MG63 (cell line): ENCODE measurements around the gene ELMO3. TPM values are rescaled to one million over a fixed set of nuclear protein-coding genes. Genes with fewer than 3 reads are reported as not detected.

ENCODE experiments used
- DNase-seq: peaks from one replicate; pipeline ENCODE4 v3.0.0-alpha.2; 2020
- H3K27me3 ChIP-seq: fragments of 250-450 bp; sonication (Bioruptor Pico); 2 replicates; pipeline ENCODE4 v1.5.1; 2020; ENCODE audit warnings: mild to moderate bottlenecking, moderate library complexity
- H3K36me3 ChIP-seq: fragments of 250-450 bp; sonication (Bioruptor Pico); 2 replicates; pipeline ENCODE4 v1.5.1; 2020; ENCODE audit warnings: mild to moderate bottlenecking, moderate library complexity
- H3K4me3 ChIP-seq: fragments of 250-450 bp; sonication (Bioruptor Pico); 2 replicates; pipeline ENCODE4 v1.5.1; 2020; ENCODE audit warnings: mild to moderate bottlenecking, moderate library complexity
- H3K9me3 ChIP-seq: fragments of 250-450 bp; sonication (Bioruptor Pico); 2 replicates; pipeline ENCODE4 v1.5.1; 2020; ENCODE audit warnings: mild to moderate bottlenecking, moderate library complexity
- total RNA-seq: library from RNA; depleted of rRNA; stranded (reverse); fragments of >200 nt; shearing (Covaris generic); gene quantifications from 2 replicates; pipeline ENCODE4 v1.2.3, GENCODE V29; 2014; ENCODE audit warnings: low replicate concordance

Gene ELMO3
- total RNA-seq, 1 experiment from 2014 or later = 1.9 TPM

GRCh38 chr16:67161595-67162058 lies 37.3 kb upstream of the ELMO3 start:
- Histone ChIP-seq H3K27me3 (no peaks in the 10 kb centered on the region), H3K36me3 (no peaks in the 10 kb centered on the region), H3K4me3 (no peak overlapping the region), H3K9me3 (no peaks in the 10 kb centered on the region)
- no peak for DNase-seq

- Histone ChIP-seq H3K9me3 (no peaks in the 10 kb centered on the region), H3K27me3 (no peaks in the 10 kb centered on the region), H3K4me3 (no peak overlapping the region), H3K36me3 (no peaks in the 10 kb centered on the region)
- DNase-seq = no peak
Measured at GRCh38 chr16:67162506-67163163, 36.3 kb upstream of the ELMO3 start.

DNA sequence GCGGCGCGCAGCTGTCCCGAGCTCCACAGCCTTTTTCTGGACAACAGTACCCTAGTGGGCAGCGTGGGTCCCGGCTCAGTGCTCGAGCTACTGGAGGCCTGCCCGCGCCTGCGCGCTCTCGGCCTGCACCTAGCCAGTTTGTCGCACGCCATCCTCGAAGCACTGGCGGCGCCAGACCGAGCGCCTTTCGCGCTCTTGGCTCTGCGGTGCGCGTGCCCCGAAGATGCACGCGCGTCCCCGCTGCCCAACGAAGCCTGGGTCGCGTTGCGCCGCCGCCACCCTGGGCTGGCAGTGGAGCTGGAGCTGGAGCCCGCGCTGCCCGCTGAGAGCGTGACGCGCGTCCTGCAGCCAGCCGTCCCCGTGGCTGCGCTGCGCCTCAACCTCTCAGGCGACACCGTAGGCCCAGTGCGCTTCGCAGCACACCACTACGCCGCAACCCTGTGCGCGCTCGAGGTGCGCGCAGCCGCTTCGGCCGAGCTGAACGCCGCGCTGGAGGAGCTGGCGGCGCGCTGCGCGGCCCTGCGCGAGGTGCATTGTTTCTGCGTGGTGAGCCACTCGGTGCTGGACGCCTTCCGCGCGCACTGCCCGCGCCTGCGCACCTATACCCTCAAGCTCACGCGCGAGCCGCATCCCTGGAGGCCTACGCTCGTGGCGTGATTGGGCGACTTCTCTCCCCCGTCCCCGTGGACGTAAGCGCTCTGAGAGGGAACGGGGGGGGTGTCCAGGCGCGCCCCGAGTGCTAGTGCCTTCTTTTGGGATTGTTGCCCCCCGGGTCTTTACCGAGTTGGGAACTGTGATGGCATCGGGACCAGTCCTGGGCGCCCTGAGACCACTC lies 35.5 kb upstream of the ELMO3 start:
- no peak for DNase-seq
- Histone ChIP-seq H3K9me3 (no peaks in the 10 kb centered on the region), H3K36me3 (no peaks in the 10 kb centered on the region), H3K4me3 (no peak overlapping the region), H3K27me3 (no peaks in the 10 kb centered on the region)

GRCh38 chr16:67163999-67164558 lies 34.9 kb upstream of the ELMO3 start:
- no peaks in the 10 kb centered on the region for H3K27me3 ChIP-seq
- H3K9me3 ChIP-seq = no peaks in the 10 kb centered on the region
- H3K36me3 ChIP-seq = no peaks in the 10 kb centered on the region
- no peak for DNase-seq
- no peak overlapping the region for H3K4me3 ChIP-seq

- H3K9me3 ChIP-seq = no peaks in the 10 kb centered on the region
- H3K4me3 ChIP-seq = no peak within 1 kb of the TSS
- DNase-seq = no peak
- H3K36me3 ChIP-seq = no peaks in the 10 kb centered on the region
- no peaks in the 10 kb centered on the region for H3K27me3 ChIP-seq
Measured at GRCh38 chr16:67164599-67165061, 34.3 kb upstream of the ELMO3 start, which contains the start of gene HSF4. TSS of gene HSF4 (plus strand) at chr16:67164745. CDS start at chr16:67164812, 67 bp downstream.

DNA sequence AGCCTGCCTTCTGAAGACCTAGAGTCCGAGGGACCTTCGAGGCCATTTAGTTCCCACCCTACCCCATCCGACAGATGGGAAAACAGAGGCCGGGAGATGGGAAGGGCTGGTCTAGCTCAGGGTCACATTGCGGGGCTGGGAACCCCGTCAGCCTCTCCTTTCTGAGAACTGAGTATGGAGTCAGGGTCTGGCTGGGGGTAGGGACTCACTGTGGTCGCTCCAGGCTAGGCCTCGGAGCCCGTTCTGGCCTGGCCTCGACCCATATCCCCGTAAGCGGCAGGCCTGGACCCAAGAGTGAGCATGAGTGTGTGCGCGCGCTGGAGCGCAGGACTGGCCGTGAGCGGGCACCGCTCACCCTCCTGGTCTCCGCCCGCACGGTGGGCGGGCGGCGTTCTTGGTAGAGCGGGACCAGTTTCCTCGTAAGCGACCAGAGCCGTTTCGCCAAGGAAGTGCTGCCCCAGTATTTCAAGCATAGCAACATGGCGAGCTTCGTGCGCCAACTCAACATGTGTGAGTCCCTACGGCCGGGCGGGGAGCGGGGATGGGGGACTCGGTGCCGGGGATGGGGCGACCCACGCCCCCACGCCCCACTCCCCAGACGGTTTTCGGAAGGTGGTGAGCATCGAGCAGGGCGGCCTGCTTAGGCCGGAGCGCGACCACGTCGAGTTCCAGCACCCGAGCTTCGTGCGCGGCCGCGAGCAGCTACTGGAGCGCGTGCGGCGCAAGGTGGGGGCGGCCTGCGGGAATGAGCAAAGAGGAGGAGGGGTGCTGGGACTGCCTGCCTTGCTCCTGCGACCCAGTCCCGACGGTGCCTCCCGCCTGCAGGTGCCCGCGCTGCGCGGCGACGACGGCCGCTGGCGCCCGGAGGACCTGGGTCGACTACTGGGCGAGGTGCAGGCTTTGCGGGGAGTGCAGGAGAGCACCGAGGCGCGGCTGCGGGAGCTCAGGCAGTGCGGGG lies 33.5 kb upstream of the ELMO3 start:
- Histone ChIP-seq H3K36me3 (no peaks in the 10 kb centered on the region), H3K4me3 (no peak overlapping the region), H3K27me3 (no peaks in the 10 kb centered on the region), H3K9me3 (no peaks in the 10 kb centered on the region)
- no peak for DNase-seq

DNA sequence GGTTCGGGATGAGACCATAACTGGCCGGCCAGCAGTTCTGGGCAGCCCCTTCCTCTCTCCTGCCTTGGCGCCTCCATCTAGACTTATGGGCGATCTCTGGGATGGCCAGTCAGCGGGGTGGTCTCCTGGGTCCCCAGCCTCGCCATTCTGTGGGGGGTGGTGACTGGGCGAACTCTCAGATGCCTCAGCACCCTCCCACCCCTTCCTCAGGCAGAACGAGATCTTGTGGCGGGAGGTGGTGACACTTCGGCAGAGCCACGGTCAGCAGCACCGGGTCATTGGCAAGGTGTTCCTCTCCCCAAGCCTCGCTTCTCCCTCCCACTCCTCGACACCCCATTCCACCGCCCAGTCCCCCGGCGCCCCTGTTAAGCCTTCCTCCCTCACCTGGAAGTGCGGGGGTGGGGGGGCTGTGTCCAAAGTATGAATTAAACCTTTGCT lies 32.8 kb upstream of the ELMO3 start:
- H3K36me3 ChIP-seq = no peaks in the 10 kb centered on the region
- no peaks in the 10 kb centered on the region for H3K9me3 ChIP-seq
- H3K4me3 ChIP-seq = no peak overlapping the region
- no peak for DNase-seq
- no peaks in the 10 kb centered on the region for H3K27me3 ChIP-seq

DNA sequence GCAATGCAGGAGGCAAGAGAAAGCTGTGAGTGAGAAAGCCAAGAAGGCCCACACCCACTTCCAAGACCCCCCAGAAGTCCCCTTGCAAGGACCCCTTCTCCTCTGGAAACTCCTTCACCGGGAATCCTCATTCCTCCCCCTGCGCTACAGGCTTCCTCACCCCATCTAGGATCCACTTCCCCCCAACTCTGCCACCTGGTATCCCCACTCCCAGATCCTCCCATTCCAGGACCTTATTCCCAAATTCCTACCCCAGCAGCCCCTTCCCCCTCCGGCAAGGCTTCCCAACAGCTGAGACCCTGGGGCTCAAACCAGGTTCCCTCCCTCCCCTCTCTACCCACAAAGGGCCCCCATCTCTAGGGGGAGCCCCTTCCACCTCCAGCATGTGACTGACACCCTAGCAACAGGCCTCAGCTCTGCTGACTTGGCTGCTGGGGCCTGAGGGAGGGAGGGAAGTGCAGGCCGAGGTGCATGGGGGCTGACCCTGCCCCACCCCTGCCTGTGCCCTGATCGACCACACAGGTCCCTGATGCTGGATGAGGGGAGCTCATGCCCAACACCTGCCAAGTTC lies 32.2 kb upstream of the ELMO3 start:
- Histone ChIP-seq H3K4me3 (no peak overlapping the region), H3K9me3 (no peaks in the 10 kb centered on the region), H3K36me3 (no peaks in the 10 kb centered on the region), H3K27me3 (no peaks in the 10 kb centered on the region)
- no peak for DNase-seq

- H3K36me3 ChIP-seq = no peaks in the 10 kb centered on the region
- no peaks in the 10 kb centered on the region for H3K27me3 ChIP-seq
Measured at GRCh38 chr16:67167588-67167987, 31.3 kb upstream of the ELMO3 start.

GRCh38 chr16:67169011-67169451 lies 29.9 kb upstream of the ELMO3 start:
- Histone ChIP-seq H3K27me3 (no peaks in the 10 kb centered on the region), H3K36me3 (no peaks in the 10 kb centered on the region), H3K4me3 (no peak overlapping the region), H3K9me3 (no peaks in the 10 kb centered on the region)
- DNase-seq = no peak

More at GRCh38 chr16:67167588-67167987, 31.3 kb upstream of the ELMO3 start:
- Histone ChIP-seq H3K4me3 (no peak overlapping the region), H3K9me3 (no peaks in the 10 kb centered on the region)
- no peak for DNase-seq

DNA sequence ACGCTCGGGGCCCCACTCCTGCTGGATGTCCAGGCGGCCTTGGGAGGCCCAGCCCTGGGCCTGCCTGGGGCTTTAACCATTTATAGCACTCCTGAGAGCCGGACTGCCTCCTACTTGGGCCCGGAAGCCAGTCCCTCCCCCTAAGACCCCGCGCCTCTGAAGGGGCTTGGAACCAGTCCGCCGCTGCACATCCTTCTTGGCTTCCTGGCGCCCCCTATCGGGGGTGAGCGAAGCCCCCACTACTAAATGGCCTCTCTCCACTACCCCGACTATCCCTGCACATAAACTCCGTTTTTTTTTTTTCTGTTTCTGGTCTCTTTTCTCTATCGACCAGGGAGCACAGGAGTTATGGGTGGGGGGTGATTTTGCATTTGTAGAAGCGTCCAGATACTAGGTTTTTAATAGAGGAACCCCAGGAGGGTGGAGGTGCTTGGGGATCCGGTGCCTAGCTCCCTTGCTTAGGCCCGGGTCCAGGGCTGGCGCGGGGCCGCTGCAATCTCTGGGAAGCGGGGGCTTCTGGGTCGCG lies 29.2 kb upstream of the ELMO3 start:
- Histone ChIP-seq H3K36me3 (no peaks in the 10 kb centered on the region), H3K9me3 (no peaks in the 10 kb centered on the region), H3K4me3 (peak overlapping the region; percentile 44), H3K27me3 (no peaks in the 10 kb centered on the region)
- DNase-seq = no peak

DNA sequence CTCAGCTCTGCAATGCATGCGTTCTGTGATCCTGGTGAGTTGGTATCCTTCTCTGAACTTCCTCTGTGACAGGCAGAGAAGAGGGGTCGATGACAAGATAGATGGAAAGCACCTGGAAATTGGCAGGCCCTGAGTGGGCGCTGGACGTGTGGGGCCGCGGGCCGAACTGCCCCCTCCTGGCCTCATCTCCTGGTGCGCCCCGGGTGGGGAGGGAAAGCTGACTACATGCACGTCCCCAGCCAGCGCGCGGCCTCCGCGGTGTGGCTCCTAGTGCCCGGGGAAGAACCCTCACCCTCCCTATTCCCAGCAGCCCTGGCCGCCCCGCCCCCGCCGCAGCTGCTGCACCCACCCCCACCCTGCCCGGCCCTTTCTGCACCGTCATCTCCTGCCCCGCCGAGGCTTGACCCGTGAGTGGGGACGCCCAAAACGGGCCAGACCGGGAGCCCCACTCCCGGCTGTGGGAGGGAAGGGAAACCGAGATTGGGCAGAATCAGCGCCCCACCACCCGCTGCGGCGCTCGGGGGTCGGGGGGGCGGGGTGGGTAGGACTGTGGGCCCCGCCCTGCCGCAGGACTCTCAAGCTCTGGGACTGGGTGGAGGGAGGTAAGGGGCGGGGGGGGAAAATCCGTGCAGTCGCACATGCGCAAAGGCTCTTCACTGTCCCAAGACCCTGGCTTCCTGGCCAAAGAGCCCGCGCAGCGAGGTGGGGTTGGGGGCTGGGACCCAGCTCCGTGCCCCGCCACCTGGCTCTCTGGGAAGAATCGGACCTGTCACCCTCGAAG lies 28.6 kb upstream of the ELMO3 start, which contains the start of gene NOL3:
NOL3 (plus strand) TSS at position 371 of the 781 bp plus-strand sequence.
- peak; percentile 79 for DNase-seq
- H3K36me3 ChIP-seq = no peaks in the 10 kb centered on the region
- peak within 1 kb of the TSS; percentile 44 for H3K4me3 ChIP-seq
- no peaks in the 10 kb centered on the region for H3K9me3 ChIP-seq
- no peaks in the 10 kb centered on the region for H3K27me3 ChIP-seq

DNA sequence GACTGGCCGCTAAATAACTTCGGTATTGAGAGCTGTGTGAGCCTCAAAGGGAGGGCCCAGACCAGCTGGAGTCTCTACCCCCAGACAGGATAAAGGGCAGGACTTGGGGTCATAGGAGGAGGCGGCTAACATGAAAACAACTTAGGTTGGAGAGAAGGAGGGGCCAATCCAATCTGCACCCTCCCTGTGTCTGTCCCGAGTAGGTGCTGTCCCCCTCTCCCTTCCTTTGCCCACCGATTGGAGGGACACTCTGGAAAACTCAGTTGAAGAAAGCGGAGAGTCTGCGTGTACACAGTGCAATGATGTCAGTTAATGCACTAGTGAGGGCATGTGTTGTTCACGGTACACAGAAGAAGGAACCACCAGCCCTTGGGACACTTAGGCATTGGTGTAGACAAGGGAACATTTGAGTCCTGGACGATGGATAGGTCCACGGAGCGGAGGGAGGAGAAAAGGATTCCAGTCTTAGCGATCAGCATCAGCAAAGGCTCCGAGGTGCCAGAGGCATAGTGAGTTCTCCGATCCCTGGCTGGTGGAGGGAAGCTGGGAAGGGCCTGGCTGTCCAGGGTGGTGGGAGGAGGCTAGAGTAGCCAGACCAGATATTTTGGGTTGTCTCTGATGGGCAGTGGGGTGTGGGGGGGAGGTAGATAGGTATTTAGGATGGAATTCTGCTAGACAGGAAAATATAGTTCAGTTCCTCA lies 27.8 kb upstream of the ELMO3 start:
- Histone ChIP-seq H3K4me3 (peak overlapping the region; percentile 44), H3K9me3 (no peaks in the 10 kb centered on the region), H3K27me3 (no peaks in the 10 kb centered on the region), H3K36me3 (no peaks in the 10 kb centered on the region)
- no peak for DNase-seq

GRCh38 chr16:67173323-67173722 lies 25.6 kb upstream of the ELMO3 start:
- DNase-seq = no peak
- Histone ChIP-seq H3K36me3 (no peaks in the 10 kb centered on the region), H3K27me3 (no peaks in the 10 kb centered on the region), H3K9me3 (no peaks in the 10 kb centered on the region), H3K4me3 (peak overlapping the region; percentile 41)
